SHP77 treated with DMSO at 0.1 percent for 48 hours (cell line): ENCODE data around the gene DSG4.

ENCODE experiments used
- DNase-seq: peaks from one replicate; lab custom pipeline; 2025; lab: John Stamatoyannopoulos, UW

The DSG4 gene

GRCh38 chr18:31410716-31411483, 34.3 kb downstream of the DSG4 start:
- DNase-seq: no peak

DNA sequence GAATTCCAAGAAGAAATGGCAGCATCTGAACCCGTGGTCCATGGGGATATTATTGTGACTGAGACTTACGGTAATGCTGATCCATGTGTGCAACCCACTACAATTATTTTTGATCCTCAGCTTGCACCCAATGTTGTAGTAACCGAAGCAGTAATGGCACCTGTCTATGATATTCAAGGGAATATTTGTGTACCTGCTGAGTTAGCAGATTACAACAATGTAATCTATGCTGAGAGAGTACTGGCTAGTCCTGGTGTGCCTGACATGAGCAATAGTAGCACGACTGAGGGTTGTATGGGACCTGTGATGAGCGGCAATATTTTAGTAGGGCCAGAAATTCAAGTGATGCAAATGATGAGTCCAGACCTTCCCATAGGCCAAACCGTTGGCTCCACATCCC, 36.6 kb downstream of the DSG4 start:
- no peak for DNase-seq

- DNase-seq: no peak
Measured at GRCh38 chr18:31417850-31418249, 41.3 kb downstream of the DSG4 start.

DNA sequence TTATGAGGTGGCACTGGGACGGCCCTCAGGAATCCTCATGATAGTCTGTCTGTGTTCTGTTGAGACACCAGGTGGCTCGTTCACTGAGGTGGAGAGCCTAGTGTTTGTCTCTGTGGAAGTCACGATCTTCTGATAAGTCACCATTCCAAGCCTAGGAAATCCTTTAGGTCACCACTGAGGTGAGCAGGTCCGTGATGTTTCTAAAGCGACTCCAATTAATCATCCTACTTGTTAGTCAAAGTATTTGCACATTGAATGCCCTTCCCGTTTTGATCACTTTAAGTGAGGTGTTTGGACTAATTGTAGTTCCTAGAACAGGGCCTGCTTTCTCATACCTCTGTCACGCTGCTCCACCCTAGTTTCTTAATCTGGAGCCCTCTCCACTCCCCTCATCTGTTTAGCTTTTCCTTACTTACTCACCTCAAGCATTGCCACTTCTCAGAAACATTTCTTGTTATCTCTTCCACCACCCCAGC, 42.9 kb downstream of the DSG4 start:
- DNase-seq: no peak

- no peak for DNase-seq
Measured at GRCh38 chr18:31420032-31420431, 43.5 kb downstream of the DSG4 start.

GRCh38 chr18:31420524-31420923, 43.9 kb downstream of the DSG4 start:
- no peak for DNase-seq

DNA sequence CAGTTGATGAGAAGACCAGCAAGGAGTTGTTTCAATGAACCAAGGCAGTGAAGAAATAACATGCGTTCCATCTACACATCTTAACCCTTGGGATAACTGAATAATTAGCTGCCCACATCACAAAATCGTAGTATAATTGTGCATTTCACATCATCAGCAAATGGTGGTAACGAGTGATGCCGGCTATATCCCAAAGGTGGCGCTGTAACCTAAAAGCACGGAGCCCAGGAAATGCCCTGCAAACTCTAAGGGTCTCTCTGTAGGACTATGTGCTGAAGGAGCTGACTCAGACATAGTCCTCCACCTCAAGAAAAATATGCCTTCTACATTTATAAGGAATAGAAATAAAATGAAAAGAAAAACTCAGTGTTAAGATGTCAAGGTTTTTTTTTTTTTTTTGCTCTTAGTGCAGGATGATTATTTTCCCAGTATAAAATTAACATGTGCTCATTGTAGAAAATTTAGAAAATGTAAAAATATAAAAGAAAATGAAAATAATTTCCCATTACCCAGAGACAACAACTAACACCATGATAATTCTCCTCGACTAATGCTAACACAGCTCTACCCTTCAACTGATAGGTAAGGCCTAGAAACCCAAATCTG, 47.9 kb downstream of the DSG4 start:
- DNase-seq: no peak

- DNase-seq: no peak
Measured at GRCh38 chr18:31426021-31426420, 49.4 kb downstream of the DSG4 start.

DNA sequence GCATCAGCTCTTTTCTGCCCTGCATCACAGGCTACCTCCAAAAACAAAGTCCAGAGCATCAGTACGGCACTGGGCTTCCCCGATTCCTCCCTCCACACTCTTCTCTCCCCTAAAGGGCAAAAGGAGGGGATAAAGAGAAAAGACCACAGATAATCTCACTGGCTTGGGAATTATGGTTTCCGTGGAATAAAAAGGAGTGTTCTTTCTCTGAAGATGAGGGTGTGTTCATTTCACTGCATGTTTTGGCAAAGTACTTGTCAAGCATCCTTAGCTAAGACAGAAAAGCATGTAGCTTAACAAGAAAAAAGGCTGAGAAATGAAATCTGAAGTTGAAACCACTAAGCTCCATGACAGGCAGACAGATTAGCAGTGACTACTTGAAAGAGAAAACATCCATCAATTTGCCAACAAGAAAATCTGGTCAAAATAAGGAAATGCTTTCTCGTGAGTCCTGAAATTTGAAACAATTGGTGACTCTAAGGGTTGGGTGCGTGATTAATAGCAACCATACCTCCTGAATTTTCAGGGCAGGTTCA, 50.4 kb downstream of the DSG4 start:
- no peak for DNase-seq

DNA sequence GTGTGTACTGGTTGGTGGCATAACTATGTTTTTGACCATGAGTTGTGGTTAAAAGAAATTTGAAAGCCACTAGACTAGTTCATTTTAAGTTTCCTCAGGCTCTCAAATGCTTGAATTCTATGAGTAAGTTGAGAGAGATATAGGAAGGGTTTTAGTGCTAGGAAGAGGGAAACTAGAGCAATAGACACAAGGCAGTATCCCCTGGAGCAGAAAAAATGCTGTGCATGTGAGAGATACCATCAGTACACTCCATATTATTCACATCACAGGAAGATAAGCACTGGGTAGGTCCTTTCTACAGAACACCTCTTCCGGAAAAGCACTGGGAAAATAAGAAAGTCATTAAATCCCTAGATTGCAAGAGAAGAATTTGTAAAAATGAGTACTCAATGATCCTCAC, 51.6 kb downstream of the DSG4 start:
- DNase-seq: no peak

GRCh38 chr18:31429623-31430022, 53.0 kb downstream of the DSG4 start:
- DNase-seq: no peak

GRCh38 chr18:31430072-31430471, 53.5 kb downstream of the DSG4 start:
- DNase-seq: no peak

- no peak for DNase-seq
Measured at GRCh38 chr18:31430554-31430953, 54.0 kb downstream of the DSG4 start.

- DNase-seq: no peak
Measured at GRCh38 chr18:31432316-31432715, 55.7 kb downstream of the DSG4 start.

- no peak for DNase-seq
Measured at GRCh38 chr18:31436825-31437224, 60.2 kb downstream of the DSG4 start.

- DNase-seq: no peak
Measured at GRCh38 chr18:31438402-31438801, 61.8 kb downstream of the DSG4 start.

- no peak for DNase-seq
Measured at GRCh38 chr18:31439807-31440325, 63.3 kb downstream of the DSG4 start.

DNA sequence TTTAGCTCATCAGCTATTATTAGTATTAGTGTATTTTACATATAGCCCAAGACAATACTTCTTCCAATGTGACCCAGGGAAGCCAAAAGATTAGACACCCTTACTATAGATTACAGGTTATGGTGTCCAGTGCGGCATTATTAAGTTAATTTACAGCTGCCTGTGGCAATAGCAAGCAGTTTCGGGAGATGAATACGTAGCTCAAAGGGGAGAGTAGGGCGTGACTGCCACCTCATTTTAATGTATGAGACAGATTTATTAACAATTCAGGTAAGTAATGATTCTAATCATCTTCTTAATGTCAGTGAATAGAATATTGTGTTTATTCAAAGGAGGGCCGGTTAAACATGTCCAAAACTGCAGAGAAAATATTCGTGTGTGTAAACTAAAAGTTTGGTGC, 64.2 kb downstream of the DSG4 start:
- DNase-seq: no peak

- DNase-seq: no peak
Measured at GRCh38 chr18:31441493-31441892, 64.9 kb downstream of the DSG4 start.

GRCh38 chr18:31444142-31444541, 67.6 kb downstream of the DSG4 start:
- DNase-seq: no peak

DNA sequence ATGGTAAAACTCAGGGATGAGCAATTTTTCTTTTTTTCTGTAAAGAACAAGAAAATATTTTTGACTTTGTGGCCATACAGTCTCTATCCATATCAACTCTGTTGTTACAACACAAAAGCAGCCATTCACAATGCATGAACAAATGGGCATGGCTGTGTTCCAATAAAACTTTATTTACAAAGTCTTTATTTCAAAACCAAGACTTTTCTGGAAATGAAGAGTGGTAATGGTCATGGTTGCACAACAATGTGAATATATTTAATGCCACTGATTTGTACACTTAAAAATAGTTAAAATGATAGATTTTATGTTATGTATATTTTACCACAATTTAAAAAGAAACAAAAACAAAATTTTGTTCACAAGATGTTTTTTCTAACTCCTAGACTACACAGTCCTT, 69.3 kb downstream of the DSG4 start:
- no peak for DNase-seq

DNA sequence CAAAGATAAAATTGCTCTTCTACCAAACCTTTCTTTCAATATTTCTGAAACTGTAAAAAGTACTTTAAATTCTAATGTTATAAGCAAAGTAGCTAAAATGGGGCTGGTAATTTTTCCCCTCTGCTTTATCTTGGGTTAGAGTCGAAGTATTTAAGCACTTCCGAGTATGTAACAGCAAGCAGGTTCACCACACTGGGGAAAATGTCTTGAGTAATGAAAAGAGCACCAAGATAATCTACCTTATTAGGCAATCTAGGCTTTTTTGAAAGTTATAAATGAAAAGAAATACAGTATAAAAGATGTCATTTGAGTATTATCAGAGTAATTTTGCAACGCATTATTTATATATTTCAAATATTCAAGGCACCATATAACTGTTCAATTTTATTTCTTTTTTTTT, 70.3 kb downstream of the DSG4 start:
- DNase-seq: no peak

DNA sequence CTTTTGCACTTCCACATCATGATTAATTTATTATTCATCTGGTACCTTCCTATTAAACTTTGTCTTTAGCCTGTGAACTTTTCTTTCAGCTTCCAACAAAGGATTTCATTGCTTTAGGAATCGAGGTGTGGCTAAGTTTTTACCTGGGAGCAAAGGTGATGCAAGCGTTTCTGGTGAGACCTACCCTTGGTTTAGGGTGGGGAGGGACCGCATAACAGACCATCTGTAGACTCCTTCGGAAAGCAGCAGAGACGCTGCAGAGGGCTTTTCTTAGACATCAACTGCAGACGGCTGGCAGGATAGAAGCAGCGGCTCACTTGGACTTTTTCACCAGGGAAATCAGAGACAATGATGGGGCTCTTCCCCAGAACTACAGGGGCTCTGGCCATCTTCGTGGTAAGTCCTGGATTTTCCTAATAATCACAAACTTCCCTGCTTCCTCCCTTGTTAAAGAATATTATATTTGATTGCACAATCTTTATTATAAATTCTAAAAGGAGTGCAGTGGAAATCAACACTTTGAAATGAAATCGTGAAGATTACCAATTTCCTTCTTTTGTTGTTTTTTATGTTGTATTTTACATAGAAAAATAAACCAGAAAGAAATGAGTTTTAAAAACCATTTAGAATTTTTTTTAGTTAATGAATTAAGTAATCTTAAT, 71.1 kb downstream of the DSG4 start, which contains the start of gene DSG3:
TSS of gene DSG3 (plus strand) at position 212 of the 662 bp plus-strand sequence. CDS start at position 349, 137 bp downstream.
- no peak for DNase-seq
